DMS53 treated with DMSO at 0.1 percent for 48 hours (cell line): Measurements from ENCODE around the gene SEC24A.
A peak's percentile ranks its signal among the peaks of the same experiment; 100 is the strongest.
"Not testable (repeated sequence)": the region's sequence is repeated elsewhere in the genome, so short reads cannot be mapped to it uniquely, and the experiment has no call there.

ENCODE experiments used
- DNase-seq: peaks from one replicate; lab custom pipeline; 2025; ENCODE audit not compliant: unreplicated experiment; lab: John Stamatoyannopoulos, UW

The SEC24A gene

DNA sequence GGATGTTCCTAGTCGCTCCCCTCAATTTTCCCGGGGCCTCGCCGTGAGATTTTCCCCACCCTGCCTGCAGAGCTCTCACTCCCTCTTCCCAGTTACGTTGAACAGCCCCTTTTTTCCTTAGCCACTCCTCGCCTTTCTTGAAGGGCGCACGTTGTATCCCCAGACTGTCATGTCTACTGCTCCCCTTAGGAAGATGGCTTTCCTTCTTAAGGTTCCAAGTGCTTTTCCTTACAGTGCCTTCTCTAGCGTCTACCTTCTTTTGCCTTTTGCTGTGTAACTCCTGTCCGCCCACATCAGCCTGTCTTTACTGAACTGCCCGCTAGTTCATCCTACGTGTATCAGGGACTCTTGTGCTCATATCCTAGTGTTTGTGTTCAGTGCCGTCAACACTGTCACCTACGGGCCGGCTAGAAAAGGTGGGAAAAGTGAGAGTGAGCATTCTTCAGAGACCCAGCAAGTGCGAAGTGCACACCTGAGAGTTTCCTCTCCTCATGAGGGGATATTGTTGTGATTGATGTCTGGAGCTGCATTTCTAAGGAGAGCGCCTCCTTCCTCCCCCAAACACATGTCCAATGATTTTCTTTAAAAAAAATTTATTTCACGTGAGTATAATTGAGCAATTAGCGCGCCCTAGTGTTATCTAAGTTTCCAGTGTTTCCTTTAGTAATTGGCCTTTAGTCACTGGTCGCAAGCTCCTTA, 90.5 kb downstream of the SEC24A start:
- peak; percentile 42 for DNase-seq

DNA sequence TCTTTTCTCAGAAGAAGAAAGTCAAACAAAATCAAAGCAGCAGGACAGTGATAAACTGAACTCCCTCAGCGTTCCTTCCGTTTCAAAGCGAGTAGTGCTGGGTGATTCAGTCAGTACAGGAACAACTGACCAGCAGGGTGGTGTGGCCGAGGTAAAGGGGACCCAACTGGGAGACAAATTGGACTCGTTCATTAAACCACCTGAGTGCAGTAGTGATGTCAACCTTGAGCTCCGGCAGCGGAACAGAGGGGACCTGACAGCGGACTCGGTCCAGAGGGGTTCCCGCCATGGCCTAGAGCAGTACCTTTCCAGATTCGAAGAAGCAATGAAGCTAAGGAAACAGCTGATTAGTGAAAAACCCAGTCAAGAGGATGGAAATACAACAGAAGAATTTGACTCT, 92.5 kb downstream of the SEC24A start:
- DNase-seq: no peak

DNA sequence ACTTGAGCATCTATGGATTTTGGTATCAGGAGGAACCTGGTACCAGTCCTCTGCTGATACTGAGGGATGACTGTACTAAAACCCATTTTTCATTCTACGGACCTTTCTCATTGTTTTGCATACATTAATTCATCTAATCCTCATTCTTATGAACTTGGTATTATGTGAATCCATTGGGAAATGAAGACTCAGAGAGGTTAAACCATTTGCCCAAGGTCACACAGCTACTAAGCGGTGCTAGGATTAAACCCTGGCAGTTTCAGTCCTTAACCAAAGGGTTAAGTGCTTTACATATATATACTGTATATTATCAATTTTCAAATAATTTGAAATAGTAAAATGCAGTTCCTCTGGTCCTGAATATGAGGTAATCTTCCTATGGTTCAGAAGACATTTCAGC, 93.5 kb downstream of the SEC24A start:
- DNase-seq: no peak

DNA sequence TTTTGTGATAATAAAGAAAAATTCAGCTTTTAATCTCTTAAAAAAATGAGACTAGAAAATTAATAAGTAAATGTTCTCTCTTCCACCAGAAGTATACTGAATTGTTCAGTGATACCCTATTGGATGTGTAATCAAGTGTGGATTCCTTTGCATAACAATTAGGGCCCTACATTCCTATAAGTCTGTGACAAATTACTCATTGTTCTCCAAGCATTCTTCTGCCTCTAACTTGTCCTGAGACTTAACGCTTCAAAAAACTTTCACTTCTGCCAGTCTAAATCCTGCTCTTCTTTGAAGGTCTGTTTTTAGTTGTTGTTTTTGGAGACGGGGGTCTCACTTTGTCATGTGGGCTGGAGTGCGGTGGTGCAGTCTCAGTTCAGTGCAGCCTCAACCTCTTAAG, 100.8 kb downstream of the SEC24A start:
- DNase-seq: no peak

DNA sequence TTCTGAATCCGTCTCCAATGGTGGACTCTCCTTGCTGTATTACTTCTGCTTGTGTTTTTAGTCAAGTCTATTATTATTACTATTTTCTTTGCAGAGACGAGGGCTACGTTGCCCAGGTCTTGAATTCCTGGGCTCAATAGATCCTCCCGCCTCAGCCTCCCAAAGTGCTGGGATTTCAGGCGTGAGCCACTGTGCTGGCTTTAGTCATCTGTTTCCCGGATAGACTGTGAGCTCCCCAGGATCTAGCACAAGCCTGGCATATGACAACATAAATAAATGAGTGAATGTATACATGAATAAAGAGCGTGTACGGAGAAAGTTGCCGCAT, 109.6 kb downstream of the SEC24A start:
- DNase-seq: no peak

DNA sequence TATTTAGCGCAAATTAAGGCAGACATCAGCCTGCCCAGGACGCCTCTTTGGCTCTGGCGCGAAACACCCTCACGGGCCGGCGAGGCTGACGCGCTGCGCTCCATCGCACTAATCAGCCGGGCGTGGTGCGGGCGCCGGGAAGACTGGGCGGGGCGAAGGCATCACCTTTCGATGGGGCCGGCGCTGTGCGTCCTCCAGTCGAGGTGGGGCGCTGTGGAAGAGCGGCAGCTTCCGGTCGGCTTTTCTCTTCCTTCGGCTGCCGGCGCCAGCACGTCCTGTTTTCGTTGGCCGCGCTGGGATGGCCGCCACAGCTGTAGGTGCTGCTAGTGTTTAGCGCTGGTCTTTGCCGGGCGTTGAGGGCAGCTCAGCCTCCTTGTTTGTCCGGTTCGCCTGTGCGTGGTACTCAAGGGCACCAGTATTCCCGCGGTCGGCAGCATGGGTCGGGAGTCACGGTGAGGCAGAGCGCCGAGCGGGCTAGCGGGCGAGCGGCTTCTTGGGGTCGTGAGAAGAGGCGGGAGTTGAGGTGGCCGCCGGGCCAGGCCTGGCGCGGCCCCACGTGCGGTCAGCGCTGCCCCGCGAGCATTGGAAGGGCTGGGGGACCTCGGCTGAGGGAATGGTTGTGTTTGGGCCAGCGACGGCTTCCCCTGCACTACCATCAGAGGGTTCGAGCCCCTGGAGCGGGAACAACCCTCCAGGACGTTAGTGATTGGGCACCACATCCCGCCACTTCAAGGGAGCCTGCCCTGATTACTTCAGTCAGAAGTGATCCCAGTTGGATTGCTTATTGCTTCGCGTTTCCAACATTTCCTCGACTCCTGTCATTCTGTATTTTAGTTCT, 110.1 kb downstream of the SEC24A start, which contains the start of gene DDX46:
TSS of gene DDX46 (plus strand) at position 276 of the 838 bp plus-strand sequence. CDS start at position 436, 160 bp downstream.
- peak; percentile 88 for DNase-seq

DNA sequence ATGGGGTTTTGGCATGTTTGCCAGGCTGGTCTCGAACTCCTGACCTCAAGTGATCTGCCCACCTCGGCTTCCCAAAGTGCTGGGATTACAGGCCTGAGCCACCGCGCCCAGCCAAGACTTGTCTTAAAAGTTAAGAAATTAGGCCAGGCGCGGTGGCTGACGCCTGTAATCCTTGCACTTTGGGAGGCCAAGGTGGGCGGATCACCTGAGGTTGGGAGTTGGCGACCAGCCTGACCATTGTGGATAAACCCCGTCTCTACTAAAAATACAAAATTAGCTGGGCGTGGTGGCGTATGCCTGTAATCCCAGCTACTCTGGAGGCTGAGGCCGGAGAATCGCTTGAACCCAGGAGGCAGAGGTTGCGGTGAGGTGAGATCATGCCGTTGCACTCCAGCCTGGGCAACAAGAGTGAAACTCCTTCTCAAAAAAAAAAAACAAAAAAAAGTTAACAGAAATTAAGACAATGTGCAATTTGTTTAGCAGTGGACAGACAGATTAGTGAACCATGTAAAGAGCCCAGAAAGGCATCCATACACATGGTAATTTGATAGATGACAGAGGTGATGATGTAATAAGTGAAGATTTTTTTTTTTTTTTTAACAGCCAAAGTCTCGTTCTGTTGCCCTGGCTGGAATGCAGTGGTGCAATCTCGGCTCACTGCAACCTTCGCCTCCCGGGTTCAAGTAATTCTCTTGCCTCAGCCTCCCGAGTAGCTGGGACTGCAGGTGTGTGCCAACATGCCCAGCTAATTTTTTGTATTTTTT, 119.1 kb downstream of the SEC24A start:
- not testable (repeated sequence) for DNase-seq

DNA sequence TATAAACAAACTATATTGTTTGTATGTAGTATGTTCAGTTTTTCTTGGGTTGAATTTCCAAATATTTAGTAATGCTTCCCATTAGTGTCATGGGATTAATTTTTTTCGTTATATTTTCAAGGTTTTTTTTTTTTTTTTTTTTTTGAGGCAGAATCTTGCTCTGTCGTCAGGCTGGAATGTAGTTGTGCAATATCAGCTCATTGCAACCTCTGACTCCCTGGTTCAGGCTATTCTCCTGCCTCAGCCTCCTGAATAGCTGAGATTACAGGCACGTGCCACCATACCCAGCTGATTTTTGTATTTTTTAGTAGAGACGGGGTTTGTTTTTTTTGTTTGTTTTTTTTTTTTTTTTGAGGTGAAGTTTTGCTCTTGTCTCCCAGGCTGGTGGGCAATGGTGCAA, 120.6 kb downstream of the SEC24A start:
- DNase-seq: no peak

DNA sequence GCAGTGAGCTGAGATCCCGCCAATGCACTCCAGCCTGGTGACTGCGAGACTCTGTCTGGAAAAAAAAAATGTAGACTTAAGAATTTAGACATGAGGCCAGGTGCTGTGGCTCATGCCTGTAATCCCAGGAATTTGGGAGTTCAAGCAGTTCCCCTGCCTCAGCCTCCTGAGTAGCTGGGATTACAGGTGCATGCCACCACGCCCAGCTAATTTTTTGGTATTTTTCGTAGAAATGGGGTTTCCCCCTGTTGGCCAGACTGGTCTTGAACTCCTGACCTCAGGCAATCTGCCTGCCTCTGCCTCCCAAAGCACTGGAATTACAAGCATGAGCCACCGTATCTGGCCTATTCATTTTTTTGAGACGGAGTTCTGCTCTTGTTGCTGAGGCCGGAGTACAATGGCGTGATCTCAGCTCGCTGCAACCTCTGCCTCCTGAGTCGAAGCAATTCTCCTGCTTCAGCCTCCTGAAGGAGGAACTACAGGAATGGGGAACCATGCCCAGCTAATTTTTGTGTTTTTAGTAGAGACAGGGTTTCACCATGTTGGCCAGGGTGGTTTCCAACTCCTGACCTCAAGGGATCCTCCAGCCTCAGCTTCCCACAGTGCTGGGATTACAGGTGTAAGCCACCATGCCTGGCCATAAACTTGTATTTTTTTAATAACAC, 124.0 kb downstream of the SEC24A start:
- DNase-seq: no peak

DNA sequence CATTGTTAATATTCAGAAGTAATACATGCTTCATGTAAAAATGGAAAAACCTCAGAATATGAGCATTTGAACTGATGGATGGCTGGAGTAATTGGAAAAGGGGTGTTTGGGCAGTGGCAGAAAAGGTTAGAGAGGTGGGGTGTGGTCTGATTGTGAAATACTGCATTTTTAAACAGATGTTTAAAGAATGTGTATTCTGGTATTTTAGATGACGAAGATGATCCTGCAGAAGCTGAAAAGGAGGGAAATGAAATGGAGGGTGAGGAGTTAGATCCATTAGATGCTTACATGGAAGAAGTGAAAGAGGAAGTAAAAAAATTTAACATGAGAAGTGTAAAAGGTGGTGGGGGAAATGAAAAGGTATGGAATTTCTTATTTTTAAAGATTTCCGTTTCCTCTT, 128.8 kb downstream of the SEC24A start:
- DNase-seq: no peak
